Measurements from ENCODE around the gene RAD50. TPM values are rescaled to one million over a fixed set of nuclear protein-coding genes. Genes with fewer than 3 reads are reported as not detected.

RAD50 gene
- total and polyA plus RNA-seq, 2 of the 4 experiments (the other 2 are of a cell fraction) = 5.2 to 6.2 TPM

DNA sequence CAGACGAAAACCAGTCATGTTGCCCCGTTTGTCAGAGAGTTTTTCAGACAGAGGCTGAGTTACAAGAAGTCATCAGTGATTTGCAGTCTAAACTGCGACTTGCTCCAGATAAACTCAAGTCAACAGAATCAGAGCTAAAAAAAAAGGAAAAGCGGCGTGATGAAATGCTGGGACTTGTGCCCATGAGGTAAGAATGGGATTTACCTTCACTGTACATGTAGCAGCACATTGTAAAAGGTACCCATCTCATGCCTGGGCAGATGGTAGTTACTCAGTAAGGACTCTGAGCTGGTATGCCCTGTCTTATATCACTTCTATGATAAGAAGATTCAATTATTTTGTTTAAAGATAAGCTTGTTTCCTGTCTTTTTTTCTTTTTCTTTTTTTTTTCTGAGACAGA, 38.8 kb downstream of the RAD50 start:
- no peak overlapping the region for H3K4ac ChIP-seq (ENCODE audit: low read depth, low read length)
- no peak overlapping the region for H2AFZ ChIP-seq (replicated peaks; ENCODE audit: low read length, poor library complexity)
- H3K27ac ChIP-seq (ENCODE audit: insufficient read depth, low read length) = no peak overlapping the region
- in situ Hi-C loops (cut with MboI; ENCODE audit: low sequenced_read_pairs) (no loop called here), dilution Hi-C loops (cut with HindIII; ENCODE audit: low sequenced_read_pairs, unreplicated experiment) (no loop called here), intact Hi-C loops (cut with micrococcal nuclease) (no loop called here)
- no peak overlapping the region for H3K14ac ChIP-seq (replicated peaks; ENCODE audit: low read depth, low read length)
- H3K18ac ChIP-seq (ENCODE audit: low read depth, low read length) = no peak overlapping the region
- H3K23ac ChIP-seq (ENCODE audit: low read depth, low read length) = no peak overlapping the region
- H2AK5ac ChIP-seq (ENCODE audit: low read depth, low read length) = no peak overlapping the region
- H4K20me1 ChIP-seq (ENCODE audit: insufficient read depth, low read length) = no peaks in the 10 kb centered on the region
- H3K79me1 ChIP-seq (ENCODE audit: low read depth in 1 of 2, low read length in 2 of 2) = peaks cover 0 to 4% of the 10 kb centered on the region in 2 experiments; a peak in 1 of 4 replicates
- DNase-seq = no peak
- peaks cover 24% of the 10 kb centered on the region for H3K36me3 ChIP-seq (ENCODE audit: control insufficient read depth, insufficient read depth, low read length)
- no peaks in the 10 kb centered on the region; the same call in 1 of the 2 replicates for H3K4me1 ChIP-seq (ENCODE audit: control insufficient read depth, insufficient read depth, low read length)
- H3K56ac ChIP-seq (ENCODE audit: extremely low read depth, insufficient read depth, low read length) = no peak overlapping the region
- H4K91ac ChIP-seq (ENCODE audit: insufficient read depth, low read depth, low read length) = no peak overlapping the region
- no peak overlapping the region for H2BK15ac ChIP-seq (ENCODE audit: low read depth, low read length)
- no CpG with 5 or more reads among the region's 5 CpGs for WGBS, 2 experiments (ENCODE audit: extremely low coverage in 2 of 2, insufficient read length in 1 of 2)
- H3K4me3 ChIP-seq (ENCODE audit: insufficient read depth, low read depth, low read length) = no peak overlapping the region
- H3K27me3 ChIP-seq (ENCODE audit: control insufficient read depth, insufficient read depth, low read length) = no peaks in the 10 kb centered on the region
- ATAC-seq (ENCODE audit: low read depth) = no peak
- H4K5ac ChIP-seq (ENCODE audit: low read depth, low read length) = no peak overlapping the region
- H4K8ac ChIP-seq (ENCODE audit: low read depth in 2 of 2, low read length in 2 of 2) = no peak overlapping the region
- no peak overlapping the region for H3K9ac ChIP-seq (ENCODE audit: low read depth, low read length)
- TF ChIP-seq MXI1 (IDR thresholded peaks at IDR 0.05; ENCODE audit: borderline replicate concordance, low read depth, low read length) = no peak
- no peak for TF ChIP-seq FOS (IDR thresholded peaks at IDR 0.05; ENCODE audit: low read depth, low read length)
- TF ChIP-seq RCOR1 (IDR thresholded peaks at IDR 0.05; ENCODE audit: insufficient replicate concordance, low read length) = no peak
- BruUV-seq (replicated peaks) = no TSS peak
- H2BK120ac ChIP-seq (ENCODE audit: low read depth, low read length) = no peak overlapping the region
- no peak overlapping the region for H3K4me2 ChIP-seq (ENCODE audit: low read depth, low read length)
- H3K9me1 ChIP-seq (ENCODE audit: insufficient read depth, low read length) = peaks cover 3% of the 10 kb centered on the region; the same call in 1 of the 2 replicates
- no peak overlapping the region for H2AK9ac ChIP-seq (replicated peaks; ENCODE audit: low read depth, low read length, poor library complexity)
- H2BK20ac ChIP-seq (ENCODE audit: low read depth, low read length) = no peak overlapping the region
- H2BK5ac ChIP-seq (ENCODE audit: low read depth, low read length, poor library complexity, severe bottlenecking) = no peak overlapping the region
- ChIA-PET CTCF (interaction anchor here (0.7 kb wide), 2 partner anchors 9 to 287 kb away, joined by 3 read pairs; no protein-coding TSS in a partner anchor), POLR2A (ENCODE audit: unreplicated experiment) (no interaction called here)
- H3K9me3 ChIP-seq (ENCODE audit: control insufficient read depth, insufficient read depth, low read length) = no peaks in the 10 kb centered on the region

Data from IMR-90 (cell line).